Osteocyte (in vitro differentiated cells): ENCODE results near the gene SULT6B1. TPM values are rescaled to one million over a fixed set of nuclear protein-coding genes. Genes with fewer than 3 reads are reported as not detected.
"Not testable (repeated sequence)": the region's sequence is repeated elsewhere in the genome, so short reads cannot be mapped to it uniquely, and the experiment has no call there.

ENCODE experiments used
- DNase-seq: peaks from one replicate; pipeline ENCODE4 v3.0.0; 2021; ENCODE audit warnings: mixed read lengths; ENCODE audit not compliant: unreplicated experiment; ENCODE audit errors: extremely low spot score
- H3K27ac Mint-ChIP-seq: one replicate; pipeline ENCODE4 v1.8.0; 2021; ENCODE audit warnings: mild to moderate bottlenecking, mixed read lengths; ENCODE audit not compliant: unreplicated experiment
- H3K27me3 Mint-ChIP-seq: one replicate; pipeline ENCODE4 v1.8.0; 2021; ENCODE audit warnings: mixed read lengths; ENCODE audit not compliant: unreplicated experiment
- H3K36me3 Mint-ChIP-seq: one replicate; pipeline ENCODE4 v1.8.0; 2021; ENCODE audit warnings: mixed read lengths; ENCODE audit not compliant: unreplicated experiment
- H3K4me1 Mint-ChIP-seq: one replicate; pipeline ENCODE4 v1.8.0; 2021; ENCODE audit warnings: mixed read lengths; ENCODE audit not compliant: unreplicated experiment
- H3K4me3 Mint-ChIP-seq: one replicate; pipeline ENCODE4 v1.8.0; 2021; ENCODE audit warnings: mild to moderate bottlenecking, moderate library complexity, mixed read lengths; ENCODE audit not compliant: unreplicated experiment
- H3K9me3 Mint-ChIP-seq: one replicate; pipeline ENCODE4 v1.8.0; 2021; ENCODE audit warnings: mixed read lengths; ENCODE audit not compliant: unreplicated experiment
- CTCF ChIP-seq: fragments of 200-600 bp; sonication (generic); IDR thresholded peaks from 2 replicates; pipeline ENCODE4 v1.5.0; 2021; ENCODE audit warnings: antibody characterized with exemption, mild to moderate bottlenecking, moderate library complexity
- total RNA-seq: library from RNA; stranded (reverse); gene quantifications from 2 replicates; pipeline ENCODE4 v1.2.1, GENCODE V29; 2021

SULT6B1 gene
- total RNA-seq, 1 donor from 2014 or later, result not detected

GRCh38 chr2:37215250-37215649 lies 26.8 kb upstream of the SULT6B1 start:
- Mint-ChIP-seq H3K36me3 (peaks cover 44% of the 10 kb centered on the region), H3K4me1 (no peaks in the 10 kb centered on the region), H3K27me3 (no peaks in the 10 kb centered on the region), H3K9me3 (no peaks in the 10 kb centered on the region), H3K27ac (peak overlapping the region; percentile 25), H3K4me3 (no peak overlapping the region)
- DNase-seq, result no peak
- TF ChIP-seq CTCF, result no peak

GRCh38 chr2:37211939-37212338 lies 23.5 kb upstream of the SULT6B1 start:
- Mint-ChIP-seq H3K9me3 (peaks cover 10% of the 10 kb centered on the region), H3K36me3 (peaks cover 66% of the 10 kb centered on the region), H3K27me3 (no peaks in the 10 kb centered on the region), H3K4me1 (no peaks in the 10 kb centered on the region), H3K4me3 (no peak overlapping the region), H3K27ac (no peak overlapping the region)
- no peak for DNase-seq
- TF ChIP-seq CTCF, result no peak

- H3K27ac Mint-ChIP-seq, result no peak overlapping the region
- DNase-seq, result no peak
- H3K36me3 Mint-ChIP-seq, result peaks cover 65% of the 10 kb centered on the region
- H3K27me3 Mint-ChIP-seq, result no peaks in the 10 kb centered on the region
- H3K4me1 Mint-ChIP-seq, result no peaks in the 10 kb centered on the region
- H3K9me3 Mint-ChIP-seq, result peaks cover 10% of the 10 kb centered on the region
- TF ChIP-seq CTCF, result no peak
- H3K4me3 Mint-ChIP-seq, result no peak overlapping the region
Measured at GRCh38 chr2:37211212-37211611, 22.7 kb upstream of the SULT6B1 start.

- not testable (repeated sequence) for H3K4me3 Mint-ChIP-seq, H3K27ac Mint-ChIP-seq
Measured at GRCh38 chr2:37206760-37207159, 18.3 kb upstream of the SULT6B1 start.

GRCh38 chr2:37205689-37206341 lies 17.3 kb upstream of the SULT6B1 start:
- H3K27ac Mint-ChIP-seq, result no peak overlapping the region
- H3K9me3 Mint-ChIP-seq, result peaks cover 14% of the 10 kb centered on the region
- H3K4me3 Mint-ChIP-seq, result no peak overlapping the region
- DNase-seq, result no peak
- TF ChIP-seq CTCF, result no peak
- no peaks in the 10 kb centered on the region for H3K4me1 Mint-ChIP-seq
- peaks cover 73% of the 10 kb centered on the region for H3K36me3 Mint-ChIP-seq
- no peaks in the 10 kb centered on the region for H3K27me3 Mint-ChIP-seq

More at GRCh38 chr2:37206760-37207159, 18.3 kb upstream of the SULT6B1 start:
- H3K4me1 Mint-ChIP-seq, DNase-seq, H3K27me3 Mint-ChIP-seq: not testable (repeated sequence)
- peaks cover 14% of the 10 kb centered on the region for H3K9me3 Mint-ChIP-seq
- H3K36me3 Mint-ChIP-seq, result peaks cover 74% of the 10 kb centered on the region

GRCh38 chr2:37205071-37205661 lies 16.7 kb upstream of the SULT6B1 start:
- H3K4me1 Mint-ChIP-seq, H3K27me3 Mint-ChIP-seq, H3K4me3 Mint-ChIP-seq, H3K27ac Mint-ChIP-seq, DNase-seq: not testable (repeated sequence)
- Mint-ChIP-seq H3K9me3 (peaks cover 14% of the 10 kb centered on the region), H3K36me3 (peaks cover 70% of the 10 kb centered on the region)
